GM12801 (cell line): ENCODE measurements around the gene GPR132.

ENCODE experiments used
- TF ChIP-seq, protein P1 (sequence below): IDR thresholded peaks from one replicate; pipeline ENCODE4 v1.5.1; 2011; ENCODE audit warnings: control low read depth; ENCODE audit not compliant: insufficient read length; ENCODE audit errors: extremely low read depth

The GPR132 gene

DNA sequence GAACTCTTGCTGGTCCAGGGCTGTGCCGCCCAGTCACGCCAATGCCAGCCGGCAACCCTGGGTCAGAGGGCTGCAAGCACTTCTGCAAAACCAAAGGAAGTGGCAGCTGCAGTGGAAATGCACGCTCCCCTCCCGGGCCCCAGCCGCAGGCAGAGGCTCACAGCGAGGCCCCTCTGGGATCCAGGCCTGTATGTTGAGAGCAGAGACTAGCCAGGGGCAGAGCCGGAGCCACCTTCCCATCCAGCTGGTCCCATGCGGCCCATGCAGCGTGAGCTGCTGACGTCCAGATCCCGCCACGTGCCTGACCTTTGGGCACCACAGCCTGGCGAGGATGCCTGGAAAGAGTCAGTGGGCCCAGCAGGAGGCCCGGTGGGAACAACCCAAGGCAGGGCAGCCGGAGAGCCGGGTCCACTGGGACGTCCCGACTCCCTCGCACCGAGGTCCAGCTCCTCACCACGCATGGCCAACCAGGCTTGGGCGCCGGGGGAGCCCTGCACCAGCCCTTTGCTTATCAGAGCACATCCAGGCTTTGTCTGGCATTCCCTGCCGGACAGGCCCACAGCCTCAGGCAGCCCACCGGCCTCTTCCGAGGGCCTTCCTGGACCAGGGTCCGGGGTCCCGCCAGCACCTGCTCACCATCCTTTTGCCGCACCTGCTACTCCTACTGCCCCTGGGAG lies 4.3 kb downstream of the GPR132 start:
- TF ChIP-seq, protein P1, sequence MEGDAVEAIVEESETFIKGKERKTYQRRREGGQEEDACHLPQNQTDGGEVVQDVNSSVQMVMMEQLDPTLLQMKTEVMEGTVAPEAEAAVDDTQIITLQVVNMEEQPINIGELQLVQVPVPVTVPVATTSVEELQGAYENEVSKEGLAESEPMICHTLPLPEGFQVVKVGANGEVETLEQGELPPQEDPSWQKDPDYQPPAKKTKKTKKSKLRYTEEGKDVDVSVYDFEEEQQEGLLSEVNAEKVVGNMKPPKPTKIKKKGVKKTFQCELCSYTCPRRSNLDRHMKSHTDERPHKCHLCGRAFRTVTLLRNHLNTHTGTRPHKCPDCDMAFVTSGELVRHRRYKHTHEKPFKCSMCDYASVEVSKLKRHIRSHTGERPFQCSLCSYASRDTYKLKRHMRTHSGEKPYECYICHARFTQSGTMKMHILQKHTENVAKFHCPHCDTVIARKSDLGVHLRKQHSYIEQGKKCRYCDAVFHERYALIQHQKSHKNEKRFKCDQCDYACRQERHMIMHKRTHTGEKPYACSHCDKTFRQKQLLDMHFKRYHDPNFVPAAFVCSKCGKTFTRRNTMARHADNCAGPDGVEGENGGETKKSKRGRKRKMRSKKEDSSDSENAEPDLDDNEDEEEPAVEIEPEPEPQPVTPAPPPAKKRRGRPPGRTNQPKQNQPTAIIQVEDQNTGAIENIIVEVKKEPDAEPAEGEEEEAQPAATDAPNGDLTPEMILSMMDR, result no peak

DNA sequence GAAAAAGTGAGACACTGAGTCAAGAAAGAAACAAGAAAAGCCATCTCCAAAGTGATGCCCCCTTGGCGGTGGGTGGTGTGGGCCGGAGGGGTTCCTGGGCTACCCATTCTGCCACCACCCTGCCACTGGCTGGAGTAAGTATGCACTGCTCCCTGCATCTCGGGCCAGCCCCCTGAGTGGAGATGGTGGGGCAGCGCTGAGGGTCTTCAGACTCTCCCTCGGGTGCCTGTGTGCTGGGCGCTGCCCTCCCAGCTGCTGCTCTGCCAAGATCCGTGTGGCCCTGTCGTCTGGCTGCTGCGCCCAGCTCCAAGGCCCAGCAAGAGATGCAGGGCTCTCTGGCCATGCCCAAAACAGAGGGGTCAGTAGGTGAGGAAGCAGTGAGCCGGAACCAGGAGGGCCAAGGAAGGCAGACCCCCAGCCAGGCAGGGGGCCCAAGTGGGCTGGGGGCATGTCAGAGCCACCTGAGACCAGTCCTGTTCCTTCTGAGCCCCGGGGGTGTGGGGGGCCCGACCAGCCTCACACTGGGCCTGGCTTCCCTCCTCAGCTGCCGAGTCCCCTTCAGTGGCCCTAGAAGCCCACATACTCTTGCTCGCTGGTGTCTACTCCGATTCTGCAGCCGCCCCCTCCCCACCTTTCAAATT lies 5.2 kb downstream of the GPR132 start:
- TF ChIP-seq, protein P1, result no peak

DNA sequence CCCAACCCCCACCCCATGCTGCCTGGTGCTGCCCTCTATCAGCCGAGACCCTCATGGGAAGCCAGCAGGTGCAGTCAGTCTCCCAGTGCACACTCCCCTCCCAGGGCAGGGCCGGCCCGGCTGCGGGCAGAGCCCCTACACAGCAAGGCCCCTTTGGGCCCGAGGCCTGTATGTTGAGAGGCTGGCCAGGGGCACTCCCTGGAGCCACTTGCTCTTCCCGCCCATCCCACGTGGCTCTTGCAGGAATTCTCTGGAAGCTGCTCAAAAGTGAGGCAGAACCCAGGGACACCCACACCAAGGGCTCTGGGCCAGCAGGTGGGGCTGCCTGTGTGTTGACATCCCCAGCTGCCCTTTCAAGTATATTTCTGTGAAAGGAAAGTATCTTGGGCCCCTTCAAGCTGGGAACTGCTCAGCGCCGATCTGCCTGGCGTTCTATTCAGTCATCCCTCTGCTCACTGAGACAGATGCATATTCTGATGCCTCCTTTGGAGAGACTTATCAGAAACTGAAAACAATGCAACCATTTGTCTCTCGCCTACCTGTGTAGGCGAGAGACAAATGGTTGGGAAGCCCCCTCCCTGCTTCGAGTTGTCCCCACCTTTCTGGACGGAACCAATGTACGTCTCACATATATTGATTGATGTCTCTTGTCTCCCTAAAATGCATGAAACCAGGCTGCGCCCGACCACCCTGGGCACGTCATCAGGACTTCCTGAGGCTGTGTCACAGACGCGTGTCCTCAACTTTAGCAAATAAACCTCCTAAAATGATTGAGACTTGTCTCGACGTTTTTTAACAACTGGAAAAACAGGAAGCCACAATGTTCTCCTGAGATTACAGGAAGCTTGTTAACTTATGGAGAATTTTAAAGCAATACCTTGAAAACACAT lies 6.0 kb downstream of the GPR132 start:
- TF ChIP-seq, protein P1, result no peak

DNA sequence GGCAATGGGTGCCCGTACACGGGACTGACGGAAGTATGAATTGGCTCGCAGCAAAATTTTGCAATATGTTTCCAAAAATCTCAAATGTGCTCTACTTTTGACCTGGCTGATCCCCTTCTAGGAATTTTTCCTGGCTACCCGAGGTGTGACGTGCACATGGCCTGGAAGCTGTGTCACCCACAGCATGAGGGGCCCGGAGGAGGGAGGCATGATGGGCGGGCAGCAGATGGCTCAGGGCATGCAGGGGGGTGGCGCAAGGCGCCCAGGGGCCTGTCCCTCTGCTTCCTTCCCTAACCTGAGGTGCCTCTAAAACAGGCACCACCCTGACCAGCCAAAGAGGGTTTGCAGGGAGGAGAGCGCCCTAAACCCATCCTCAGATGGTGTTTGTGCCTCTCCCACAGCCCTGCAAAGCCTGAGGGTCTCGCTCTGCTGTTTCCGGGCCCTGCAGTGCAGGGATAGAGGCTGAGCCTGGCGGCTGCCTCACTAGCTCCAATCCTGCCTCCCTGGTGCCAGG lies 6.7 kb downstream of the GPR132 start:
- TF ChIP-seq, protein P1, result no peak

DNA sequence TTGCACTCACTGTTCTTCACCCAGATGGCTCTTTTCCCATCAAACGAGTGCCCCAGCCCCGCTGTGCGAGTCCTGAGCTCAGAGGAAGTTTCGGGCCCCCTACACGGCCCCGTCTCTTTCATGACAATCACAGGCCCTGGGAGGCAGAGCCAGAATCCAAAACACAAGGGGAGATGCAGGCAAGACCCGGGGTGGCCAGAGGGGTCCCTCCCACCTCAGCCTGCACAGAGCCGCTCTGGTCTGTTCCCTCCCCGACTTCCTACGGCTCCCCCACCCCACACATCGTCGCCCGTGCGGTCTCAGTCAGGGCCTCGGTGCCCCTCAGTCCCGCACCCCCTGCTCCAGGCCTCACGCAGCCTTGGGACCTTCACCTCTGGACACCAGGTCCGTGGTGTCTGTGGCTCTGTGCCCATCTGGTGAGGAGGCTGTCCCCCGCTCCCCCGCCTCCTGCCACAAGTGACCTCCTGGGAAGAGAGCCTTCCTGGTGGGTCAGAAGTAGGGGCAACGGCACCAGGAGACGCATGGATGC lies 8.9 kb downstream of the GPR132 start:
- TF ChIP-seq, protein P1, result no peak

DNA sequence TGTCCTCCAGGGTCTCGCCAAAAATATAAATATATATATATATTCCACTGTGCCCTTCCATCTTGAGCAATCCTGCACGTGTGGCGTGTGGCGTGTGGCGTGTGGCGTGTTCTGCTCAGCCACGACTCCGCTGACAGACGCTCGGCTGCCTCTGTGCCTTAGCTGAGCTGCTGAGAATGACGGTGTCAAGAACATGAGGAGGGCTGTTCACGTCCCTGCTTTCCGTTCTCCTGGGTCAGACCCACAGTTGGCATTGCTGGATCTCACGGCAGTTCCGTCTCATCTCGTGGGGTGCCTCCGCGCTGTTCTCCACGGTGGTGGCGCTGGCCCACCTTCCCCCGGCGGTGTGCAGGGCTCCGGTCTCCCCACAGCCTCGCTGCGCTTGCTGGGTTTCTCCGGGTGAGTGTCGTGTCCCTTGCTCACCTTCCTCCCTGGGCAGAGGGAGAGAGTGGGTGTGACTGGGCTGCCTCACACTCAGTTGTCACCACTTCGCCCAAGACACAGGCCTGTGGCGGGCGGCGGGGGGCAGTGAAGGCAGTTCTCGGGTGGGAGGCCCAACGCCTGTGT lies 9.4 kb downstream of the GPR132 start:
- TF ChIP-seq, protein P1, result no peak
